GM21390 (cell line): ENCODE measurements around the gene CACNA2D1.

Source experiments
- ATAC-seq: cut with Tn5 transposase; IDR thresholded peaks from one replicate; pipeline ENCODE4 v1.9.1; 2021; ENCODE audit not compliant: unreplicated experiment

Gene CACNA2D1

DNA sequence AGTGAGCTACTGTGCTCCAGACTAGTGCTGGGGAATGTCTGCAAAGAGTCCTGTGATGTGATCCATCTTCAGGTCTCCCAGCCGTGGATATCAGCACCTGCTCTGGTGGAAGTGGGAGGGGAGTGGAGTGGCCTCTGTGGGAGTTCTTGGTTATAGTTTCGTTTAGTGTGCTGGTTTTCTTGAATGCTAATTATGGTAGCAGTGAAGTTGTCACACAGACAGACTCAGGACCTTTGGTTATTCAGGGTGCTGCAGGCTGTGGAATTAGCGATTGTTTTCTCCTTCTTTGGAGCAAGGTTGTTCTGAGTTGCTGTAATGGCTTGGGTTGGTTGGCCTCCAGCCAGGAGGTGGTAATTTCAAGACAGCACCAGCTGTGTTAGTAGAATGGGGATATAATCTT is 541.0 kb downstream of the CACNA2D1 start:
- ATAC-seq: no peak
